ENCODE results near the gene RASSF5. TPM values are rescaled to one million over a fixed set of nuclear protein-coding genes. Genes with fewer than 3 reads are reported as not detected.

The RASSF5 gene
- total and polyA plus RNA-seq, 10 of the 15 experiments (the other 5 are each of a cell fraction or from before 2014, with no cell fraction given): 14.0 to 89.6 (median 68.9) TPM

DNA sequence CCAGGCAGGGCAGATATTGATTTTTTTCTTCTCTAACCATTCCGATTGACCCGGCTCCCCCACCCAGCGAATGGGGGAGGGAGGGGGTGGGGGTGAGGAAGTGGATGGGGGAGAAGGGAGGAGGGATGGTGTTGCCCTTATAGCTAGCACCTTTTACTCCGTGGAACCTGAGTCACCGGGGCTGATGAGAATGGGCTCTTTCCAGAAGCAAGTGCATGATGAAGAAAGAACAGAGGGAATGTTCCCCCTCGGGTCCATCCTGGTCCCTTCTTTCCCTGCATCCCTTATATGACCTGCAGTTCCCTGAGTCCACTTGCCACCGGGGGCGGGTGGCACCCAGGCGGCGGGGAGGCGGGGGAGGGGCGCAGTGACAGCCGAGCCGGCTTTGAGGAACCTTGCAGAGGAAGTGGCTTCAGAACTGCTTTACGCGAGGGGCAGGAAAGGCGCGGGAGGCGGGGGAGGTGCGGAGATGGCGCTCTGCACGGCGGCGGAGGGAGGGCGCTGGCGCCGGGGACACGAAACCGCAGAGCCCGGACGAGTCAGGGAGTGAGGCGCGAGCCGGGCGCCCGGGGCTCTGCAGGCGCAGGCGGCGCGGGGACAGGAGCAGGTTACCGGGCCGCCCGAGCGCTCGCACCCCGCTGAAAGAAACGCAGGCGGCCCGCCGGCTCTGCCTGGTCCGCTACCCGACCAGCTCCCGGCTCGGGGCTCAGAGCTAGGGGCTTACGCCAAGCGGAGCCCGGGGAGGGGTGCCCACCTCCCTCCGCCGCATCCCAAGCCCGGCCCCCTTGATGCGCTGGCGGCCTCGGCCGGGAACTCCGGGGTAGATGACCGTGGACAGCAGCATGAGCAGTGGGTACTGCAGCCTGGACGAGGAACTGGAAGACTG is 49.7 kb downstream of the RASSF5 start (continued):
- no peak for TF ChIP-seq SUPT20H (IDR thresholded peaks at IDR 0.05; ENCODE audit: borderline replicate concordance, control insufficient read depth, low read depth, low read length)
- peak; percentile 70; the same call in 1 of the 2 replicates for TF ChIP-seq TCF12 (IDR thresholded peaks at IDR 0.05; ENCODE audit: low read depth, low read length)
- TF ChIP-seq, protein P1, sequence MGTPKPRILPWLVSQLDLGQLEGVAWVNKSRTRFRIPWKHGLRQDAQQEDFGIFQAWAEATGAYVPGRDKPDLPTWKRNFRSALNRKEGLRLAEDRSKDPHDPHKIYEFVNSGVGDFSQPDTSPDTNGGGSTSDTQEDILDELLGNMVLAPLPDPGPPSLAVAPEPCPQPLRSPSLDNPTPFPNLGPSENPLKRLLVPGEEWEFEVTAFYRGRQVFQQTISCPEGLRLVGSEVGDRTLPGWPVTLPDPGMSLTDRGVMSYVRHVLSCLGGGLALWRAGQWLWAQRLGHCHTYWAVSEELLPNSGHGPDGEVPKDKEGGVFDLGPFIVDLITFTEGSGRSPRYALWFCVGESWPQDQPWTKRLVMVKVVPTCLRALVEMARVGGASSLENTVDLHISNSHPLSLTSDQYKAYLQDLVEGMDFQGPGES (IDR thresholded peaks at IDR 0.05): no peak
- no peak for TF ChIP-seq ATF3 (IDR thresholded peaks at IDR 0.05; ENCODE audit: borderline replicate concordance, extremely low read depth, low read depth, low read length)
- TF ChIP-seq PKNOX1 (IDR thresholded peaks at IDR 0.05): peak; percentile 15; the same call in 1 of the 2 replicates
- no peak for TF ChIP-seq CHD4 (IDR thresholded peaks at IDR 0.05)
- peak; percentile 52 for TF ChIP-seq ZNF217 (IDR thresholded peaks at IDR 0.05)
- TF ChIP-seq NFYA (IDR thresholded peaks at IDR 0.05; ENCODE audit: borderline replicate concordance, low read depth, low read length): no peak
- TF ChIP-seq NR2C1 (IDR thresholded peaks at IDR 0.05): no peak
- no peak for TF ChIP-seq ZNF592 (IDR thresholded peaks at IDR 0.05)
- no peak for TF ChIP-seq TCF7 (IDR thresholded peaks at IDR 0.05; ENCODE audit: borderline replicate concordance)
- TF ChIP-seq ZNF384 (IDR thresholded peaks at IDR 0.05; ENCODE audit: borderline replicate concordance, low read depth, low read length): no peak
- peak; percentile 21; the same call in 1 of the 3 replicates for TF ChIP-seq POU2F2 (IDR thresholded peaks at IDR 0.05; ENCODE audit: borderline replicate concordance, low read depth, low read length)
- no peak for TF ChIP-seq RBBP5 (conservative IDR thresholded peaks at IDR 0.05)
- no peak for TF ChIP-seq RAD51 (IDR thresholded peaks at IDR 0.05)
- peak; percentile 45 for TF ChIP-seq NR2F1 (conservative IDR thresholded peaks at IDR 0.05)
- TF ChIP-seq RB1 (IDR thresholded peaks at IDR 0.05; ENCODE audit: borderline replicate concordance): no peak
- TF ChIP-seq SMC3 (IDR thresholded peaks at IDR 0.05; ENCODE audit: borderline replicate concordance, low read length): no peak
- TF ChIP-seq WRNIP1 (IDR thresholded peaks at IDR 0.05; ENCODE audit: borderline replicate concordance, low read depth, low read length): no peak
- TF ChIP-seq BCL3 (IDR thresholded peaks at IDR 0.05; ENCODE audit: borderline replicate concordance, insufficient read depth, low read depth, low read length, poor library complexity, severe bottlenecking): no peak
- peak; percentile 76; the same call in 1 of the 2 replicates for TF ChIP-seq SPI1 (IDR thresholded peaks at IDR 0.05; ENCODE audit: borderline replicate concordance, insufficient read depth, low read depth, low read length)
